ENCODE data around the gene PRKAB2. TPM values are rescaled to one million over a fixed set of nuclear protein-coding genes. Genes with fewer than 3 reads are reported as not detected.

The PRKAB2 gene
- 10 to 100 TPM; 14.8 to 24.8 TPM for total RNA-seq
- 10 to 100 TPM; 13.6 to 13.9 TPM for polyA plus RNA-seq

GRCh38 chr1:147172168-147173016 lies at the start of gene PRKAB2:
Gene PRKAB2 (minus strand): TSS chr1:147172470. CDS start chr1:147172144, 326 bp downstream.
- Histone ChIP-seq H3K4me3 (ENCODE audit: low read depth in 1 of 3, low read length in 3 of 3) (peak within 1 kb of the TSS; percentile 77 to 95 (median 90)), H3K9me3 (ENCODE audit: control insufficient read depth in 4 of 4, low read length in 3 of 4) (no peaks in the 10 kb centered on the region), H3K27ac (ENCODE audit: low read depth in 1 of 2, low read length in 2 of 2) (peak within 1 kb of the TSS; percentile 93), H3K9ac (ENCODE audit: low read depth in 1 of 2, low read length in 2 of 2) (peak within 1 kb of the TSS; percentile 71 to 99), H3K36me3 (ENCODE audit: control insufficient read depth in 4 of 4, insufficient read depth in 3 of 4, low read depth in 1 of 4, low read length in 3 of 4) (peaks cover 0 to 5% (median 0%) of the 10 kb centered on the region in 4 donors), H3K4me1 (ENCODE audit: control insufficient read depth in 4 of 4, insufficient read depth in 4 of 4, low read length in 3 of 4) (peaks cover 4 to 42% (median 24%) of the 10 kb centered on the region in 4 donors), H3K27me3 (ENCODE audit: control insufficient read depth in 4 of 4, insufficient read depth in 4 of 4, low read length in 3 of 4) (no peaks in the 10 kb centered on the region)
- under 1% methylated on average over 72 of the region's 72 CpGs for WGBS
- TF ChIP-seq HNF4G (IDR thresholded peaks at IDR 0.05) (peak; percentile 17), EGR1 (IDR thresholded peaks at IDR 0.05; ENCODE audit: low read depth in 2 of 2) (peak in 1 of 2 donors; percentile 13), RXRA (IDR thresholded peaks at IDR 0.05) (peak; percentile 49 to 54), JUND (IDR thresholded peaks at IDR 0.05) (peak in 1 of 2 donors; percentile 11), ZBTB33 (IDR thresholded peaks at IDR 0.05) (no peak), REST (IDR thresholded peaks at IDR 0.05) (peak; percentile 78), FOXA1 (IDR thresholded peaks at IDR 0.05) (no peak), SP1 (IDR thresholded peaks at IDR 0.05) (peak; percentile 55), NR2F2 (IDR thresholded peaks at IDR 0.05) (peak; percentile 54), GABPA (IDR thresholded peaks at IDR 0.05 in 1 of 2, conservative IDR thresholded peaks at IDR 0.05 in 1 of 2) (no peak), HNF4A (conservative IDR thresholded peaks at IDR 0.05) (peak; percentile 37 to 41), FOXA2 (IDR thresholded peaks at IDR 0.05) (no peak), RAD21 (IDR thresholded peaks at IDR 0.05) (peak; percentile 83 to 85), TAF1 (conservative IDR thresholded peaks at IDR 0.05) (peak; percentile 91), MAX (IDR thresholded peaks at IDR 0.05) (peak; percentile 39), CTCF (IDR thresholded peaks at IDR 0.05; ENCODE audit: low read depth, low read length, missing input control) (peak; percentile 93), ATF3 (IDR thresholded peaks at IDR 0.05) (no peak), YY1 (IDR thresholded peaks at IDR 0.05) (peak; percentile 96)
- peak; percentile 94 for DNase-seq (ENCODE audit: low spot score)
